ENCODE measurements around the gene ANK2.

- TF ChIP-seq, protein P1, sequence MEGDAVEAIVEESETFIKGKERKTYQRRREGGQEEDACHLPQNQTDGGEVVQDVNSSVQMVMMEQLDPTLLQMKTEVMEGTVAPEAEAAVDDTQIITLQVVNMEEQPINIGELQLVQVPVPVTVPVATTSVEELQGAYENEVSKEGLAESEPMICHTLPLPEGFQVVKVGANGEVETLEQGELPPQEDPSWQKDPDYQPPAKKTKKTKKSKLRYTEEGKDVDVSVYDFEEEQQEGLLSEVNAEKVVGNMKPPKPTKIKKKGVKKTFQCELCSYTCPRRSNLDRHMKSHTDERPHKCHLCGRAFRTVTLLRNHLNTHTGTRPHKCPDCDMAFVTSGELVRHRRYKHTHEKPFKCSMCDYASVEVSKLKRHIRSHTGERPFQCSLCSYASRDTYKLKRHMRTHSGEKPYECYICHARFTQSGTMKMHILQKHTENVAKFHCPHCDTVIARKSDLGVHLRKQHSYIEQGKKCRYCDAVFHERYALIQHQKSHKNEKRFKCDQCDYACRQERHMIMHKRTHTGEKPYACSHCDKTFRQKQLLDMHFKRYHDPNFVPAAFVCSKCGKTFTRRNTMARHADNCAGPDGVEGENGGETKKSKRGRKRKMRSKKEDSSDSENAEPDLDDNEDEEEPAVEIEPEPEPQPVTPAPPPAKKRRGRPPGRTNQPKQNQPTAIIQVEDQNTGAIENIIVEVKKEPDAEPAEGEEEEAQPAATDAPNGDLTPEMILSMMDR (IDR thresholded peaks at IDR 0.05) = no peak
- TF ChIP-seq POLR2AphosphoS5 (IDR thresholded peaks at IDR 0.05; ENCODE audit: low read depth, low read length) = no peak
- no peak for TF ChIP-seq TCF7L2 (IDR thresholded peaks at IDR 0.05; ENCODE audit: low read depth, low read length)
- TF ChIP-seq, protein P2, sequence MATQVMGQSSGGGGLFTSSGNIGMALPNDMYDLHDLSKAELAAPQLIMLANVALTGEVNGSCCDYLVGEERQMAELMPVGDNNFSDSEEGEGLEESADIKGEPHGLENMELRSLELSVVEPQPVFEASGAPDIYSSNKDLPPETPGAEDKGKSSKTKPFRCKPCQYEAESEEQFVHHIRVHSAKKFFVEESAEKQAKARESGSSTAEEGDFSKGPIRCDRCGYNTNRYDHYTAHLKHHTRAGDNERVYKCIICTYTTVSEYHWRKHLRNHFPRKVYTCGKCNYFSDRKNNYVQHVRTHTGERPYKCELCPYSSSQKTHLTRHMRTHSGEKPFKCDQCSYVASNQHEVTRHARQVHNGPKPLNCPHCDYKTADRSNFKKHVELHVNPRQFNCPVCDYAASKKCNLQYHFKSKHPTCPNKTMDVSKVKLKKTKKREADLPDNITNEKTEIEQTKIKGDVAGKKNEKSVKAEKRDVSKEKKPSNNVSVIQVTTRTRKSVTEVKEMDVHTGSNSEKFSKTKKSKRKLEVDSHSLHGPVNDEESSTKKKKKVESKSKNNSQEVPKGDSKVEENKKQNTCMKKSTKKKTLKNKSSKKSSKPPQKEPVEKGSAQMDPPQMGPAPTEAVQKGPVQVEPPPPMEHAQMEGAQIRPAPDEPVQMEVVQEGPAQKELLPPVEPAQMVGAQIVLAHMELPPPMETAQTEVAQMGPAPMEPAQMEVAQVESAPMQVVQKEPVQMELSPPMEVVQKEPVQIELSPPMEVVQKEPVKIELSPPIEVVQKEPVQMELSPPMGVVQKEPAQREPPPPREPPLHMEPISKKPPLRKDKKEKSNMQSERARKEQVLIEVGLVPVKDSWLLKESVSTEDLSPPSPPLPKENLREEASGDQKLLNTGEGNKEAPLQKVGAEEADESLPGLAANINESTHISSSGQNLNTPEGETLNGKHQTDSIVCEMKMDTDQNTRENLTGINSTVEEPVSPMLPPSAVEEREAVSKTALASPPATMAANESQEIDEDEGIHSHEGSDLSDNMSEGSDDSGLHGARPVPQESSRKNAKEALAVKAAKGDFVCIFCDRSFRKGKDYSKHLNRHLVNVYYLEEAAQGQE (IDR thresholded peaks at IDR 0.05; ENCODE audit: insufficient read depth in 1 of 2, low read depth in 2 of 2, low read length in 1 of 2) = no peak
Observed at GRCh38 chr4:113160548-113160947, 111.1 kb downstream of the ANK2 start.

Data from Panc1 (cell line).